Stromal cell of bone marrow (primary cell): Measurements from ENCODE around the gene DIAPH1.

Source experiments
- DNase-seq: peaks from one replicate; pipeline ENCODE4 v3.0.0-alpha.2; 2012; ENCODE audit warnings: low read depth

Gene DIAPH1

DNA sequence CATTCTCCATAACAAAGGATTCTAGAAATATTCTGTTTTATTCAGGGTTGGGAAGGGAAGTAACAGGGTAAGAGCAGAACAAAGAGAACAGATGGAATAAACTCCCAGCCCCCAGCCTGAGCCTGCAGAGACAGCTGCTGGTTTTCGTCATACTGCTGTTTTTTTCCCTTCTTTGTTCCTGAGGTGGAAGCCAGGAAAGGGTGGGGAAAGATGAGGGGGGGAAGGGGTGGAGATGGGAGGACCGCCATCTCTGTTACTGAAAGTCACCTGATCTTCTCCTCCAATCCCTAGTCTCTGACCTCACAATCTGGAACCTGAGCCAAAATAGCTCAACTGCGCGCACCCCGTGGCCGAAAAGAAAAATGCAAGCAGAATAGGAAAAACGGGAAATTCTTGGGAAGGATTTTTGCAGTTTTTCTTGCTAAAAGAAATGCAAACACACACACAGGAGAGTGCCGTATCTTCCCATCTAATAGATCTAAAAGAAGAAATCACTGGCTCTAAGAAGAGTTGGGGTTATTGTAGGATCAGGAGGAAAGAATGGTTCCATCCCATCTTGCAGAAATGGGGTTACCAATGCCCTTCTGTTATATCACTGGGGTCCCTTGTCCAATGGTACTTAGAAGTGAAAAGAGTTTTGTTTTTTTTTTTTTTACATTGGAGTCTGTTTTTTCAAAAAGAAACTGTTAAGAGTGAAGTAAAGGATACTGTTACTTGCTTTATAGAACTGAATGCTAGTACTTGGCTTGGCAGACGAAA lies 57.9 kb downstream of the DIAPH1 start:
- DNase-seq = peak; percentile 95

DNA sequence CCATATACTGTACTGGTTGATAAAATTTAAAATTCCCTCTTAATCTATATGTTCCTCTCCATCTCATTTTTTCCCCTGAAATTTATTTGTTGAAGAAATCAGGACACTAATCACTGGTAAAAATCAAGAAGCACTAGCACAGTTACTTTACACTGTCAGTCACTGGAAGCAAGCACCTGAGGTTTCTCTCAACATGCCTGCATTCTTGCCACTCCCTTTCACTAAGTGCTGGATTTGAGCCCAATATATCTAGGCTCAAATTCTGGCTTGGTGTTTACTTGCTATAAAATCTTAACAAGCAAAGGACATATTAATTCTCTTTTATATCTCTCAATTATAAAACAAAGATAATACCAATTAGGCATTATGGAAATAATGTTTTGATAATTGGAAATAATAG lies 58.6 kb downstream of the DIAPH1 start:
- no peak for DNase-seq

DNA sequence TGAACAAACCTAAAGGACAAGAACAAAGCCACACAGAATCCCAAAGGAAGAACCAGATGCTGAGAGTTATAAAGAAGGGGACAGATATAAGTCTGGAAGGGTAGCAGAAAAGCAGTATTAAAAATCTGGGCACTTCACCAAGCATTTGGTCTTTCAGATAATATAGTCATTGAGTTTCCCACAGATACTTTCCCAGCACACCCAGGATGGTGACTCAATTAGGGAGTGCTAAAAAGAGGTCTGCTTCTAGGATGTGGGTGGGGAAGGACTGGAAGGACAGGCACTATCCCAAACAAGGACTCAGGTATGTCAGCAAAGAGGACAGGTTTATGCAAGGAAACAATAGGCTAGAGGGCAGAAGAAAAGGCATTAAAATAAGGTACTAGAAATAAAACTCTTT lies 59.3 kb downstream of the DIAPH1 start:
- DNase-seq = peak; percentile 65

DNA sequence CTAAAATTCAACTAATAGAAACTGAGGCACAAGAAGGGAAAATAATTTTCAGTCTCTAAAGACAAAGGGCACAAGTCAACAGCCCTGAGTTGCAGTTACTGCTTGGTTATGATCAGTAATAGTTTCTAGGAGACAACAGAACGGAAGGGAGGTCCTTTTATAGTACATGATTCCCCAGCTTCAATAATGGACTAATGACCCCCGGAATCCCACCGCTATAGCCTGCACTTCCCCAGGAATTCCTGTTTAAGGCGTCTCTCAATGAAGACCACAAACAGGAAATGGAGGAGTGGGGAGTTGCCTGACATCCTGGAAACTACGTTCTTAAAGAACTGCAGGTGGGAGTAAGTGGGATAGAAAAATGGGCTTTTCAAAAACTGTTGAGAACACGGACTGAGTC lies 60.6 kb downstream of the DIAPH1 start:
- DNase-seq = no peak

DNA sequence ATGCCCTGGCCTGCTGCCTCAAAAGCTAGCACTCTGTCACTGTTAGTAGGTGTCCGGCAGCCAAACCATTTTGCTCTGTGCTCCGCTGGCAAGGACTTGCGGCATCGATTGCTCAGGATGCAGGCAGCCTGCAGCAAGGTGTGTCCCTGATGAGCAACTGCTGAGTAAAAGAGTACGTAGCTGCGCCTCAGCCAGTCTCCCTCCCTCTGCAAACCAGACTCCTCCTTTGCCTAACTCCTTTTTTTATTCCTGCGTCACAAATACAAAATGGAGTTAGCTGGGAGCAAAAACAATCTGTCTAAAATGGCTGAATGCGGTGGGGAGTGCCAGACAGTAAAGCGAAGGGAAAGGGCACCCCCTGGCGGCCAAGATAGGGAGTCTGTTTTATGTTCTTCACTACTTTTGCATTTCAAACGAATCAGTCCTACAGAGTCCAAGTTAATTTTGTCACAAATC lies 61.1 kb downstream of the DIAPH1 start:
- DNase-seq = peak; percentile 98

DNA sequence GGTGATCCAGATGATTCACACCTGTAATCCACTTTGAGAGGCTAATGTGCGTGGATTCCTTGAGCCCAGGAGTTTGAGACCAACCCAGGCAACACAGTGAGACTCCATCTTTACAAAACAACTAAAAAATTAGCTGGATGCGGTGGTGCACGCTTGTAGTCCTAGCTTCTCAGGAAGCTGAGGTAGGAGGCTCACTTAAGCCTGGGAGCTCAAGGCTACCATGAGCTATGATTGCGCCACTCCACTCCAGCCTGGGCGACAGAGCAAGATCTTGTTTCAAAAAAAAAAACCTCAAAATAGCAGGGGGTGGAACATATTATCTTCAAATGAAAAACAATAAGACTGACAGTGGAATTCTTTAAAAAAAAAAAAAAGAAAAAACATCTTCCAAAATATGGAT lies 70.9 kb downstream of the DIAPH1 start:
- DNase-seq = no peak

DNA sequence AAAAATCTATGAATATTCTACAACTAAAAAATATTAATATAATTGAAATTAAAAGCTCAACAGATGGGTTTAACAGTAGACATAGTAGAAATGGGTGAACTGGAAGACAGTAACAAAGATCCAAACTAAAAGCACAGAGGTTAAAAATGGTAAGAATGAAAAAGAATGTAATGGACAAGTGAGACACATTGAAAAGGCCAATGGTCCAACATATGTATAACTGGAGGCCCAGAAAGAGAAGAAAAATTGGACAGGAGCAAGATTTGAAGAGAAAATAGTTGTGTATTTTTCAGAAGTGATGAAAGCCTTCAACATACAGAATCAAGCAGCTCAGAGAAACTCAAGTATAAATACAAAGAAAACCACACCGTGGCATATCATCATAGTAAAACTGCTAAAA lies 71.3 kb downstream of the DIAPH1 start:
- DNase-seq = no peak

DNA sequence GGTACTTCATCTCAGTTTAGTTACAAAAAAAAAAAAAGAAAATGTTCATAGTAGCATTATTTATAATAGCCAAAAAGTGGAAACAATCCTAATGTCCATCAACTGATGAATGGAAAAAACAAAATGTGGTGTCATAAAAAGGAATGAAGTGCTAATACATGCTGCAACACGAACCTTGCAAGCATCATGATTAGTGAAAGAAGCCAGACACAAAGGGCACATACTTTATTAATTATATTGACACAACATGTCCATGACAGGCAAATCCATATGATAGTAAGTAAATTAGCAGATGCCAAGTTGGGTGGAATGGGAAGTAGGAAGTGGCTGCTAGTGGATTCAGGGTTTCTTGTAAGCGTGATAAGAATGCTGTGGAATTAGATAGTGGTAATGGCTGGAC lies 75.7 kb downstream of the DIAPH1 start:
- no peak for DNase-seq

DNA sequence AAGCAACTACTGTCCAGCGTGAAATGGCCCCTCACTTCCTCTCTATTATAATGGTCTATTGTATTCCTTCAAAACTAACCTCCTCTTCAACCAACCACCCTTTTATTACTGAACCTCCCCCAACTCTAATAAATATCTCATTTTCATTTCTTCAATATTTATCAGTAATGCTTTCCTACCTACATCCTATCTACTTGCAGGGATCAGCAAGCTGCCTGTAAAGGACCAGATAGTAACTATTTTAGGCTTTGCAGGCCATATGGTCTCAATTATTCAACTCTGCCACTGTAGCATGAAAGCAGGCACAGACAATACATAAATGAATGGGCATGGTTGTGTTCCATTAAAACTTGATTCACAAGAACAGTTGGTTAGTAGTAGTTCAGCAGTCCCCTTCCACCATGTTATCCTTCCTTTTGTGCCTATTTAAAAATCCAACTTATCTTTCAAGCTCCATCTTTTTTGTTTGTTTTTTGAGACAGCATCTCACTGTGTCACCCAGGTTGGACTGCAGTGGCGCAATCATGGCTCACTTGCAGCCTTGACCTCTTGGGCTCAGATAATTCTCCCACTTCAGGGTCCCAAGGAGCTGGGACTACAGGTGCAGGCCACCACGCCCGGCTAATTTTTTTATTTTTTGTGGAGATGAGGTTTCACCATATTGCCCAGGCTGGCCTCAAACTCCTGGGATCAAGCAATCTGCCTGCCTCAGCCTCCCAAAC lies 84.1 kb downstream of the DIAPH1 start:
- DNase-seq = no peak

DNA sequence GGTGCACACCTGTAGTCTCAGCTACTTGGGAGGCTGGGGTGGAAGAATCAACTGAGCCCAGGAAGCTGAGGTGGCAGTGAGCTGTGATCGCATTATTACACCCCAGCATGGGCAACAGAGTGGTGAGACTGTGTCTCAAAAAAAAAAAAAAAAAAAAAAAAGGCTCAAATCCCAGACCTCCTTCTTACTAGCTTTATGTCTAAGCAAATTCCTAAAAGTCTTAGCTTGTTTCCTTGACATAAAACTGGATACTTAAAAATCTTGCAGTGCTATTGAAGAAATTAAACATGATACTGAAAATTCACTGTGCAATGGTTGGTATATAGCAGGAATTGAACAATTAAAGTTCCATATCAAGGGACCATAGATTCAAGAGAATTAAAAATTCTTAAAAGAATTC lies 84.9 kb downstream of the DIAPH1 start:
- no peak for DNase-seq

DNA sequence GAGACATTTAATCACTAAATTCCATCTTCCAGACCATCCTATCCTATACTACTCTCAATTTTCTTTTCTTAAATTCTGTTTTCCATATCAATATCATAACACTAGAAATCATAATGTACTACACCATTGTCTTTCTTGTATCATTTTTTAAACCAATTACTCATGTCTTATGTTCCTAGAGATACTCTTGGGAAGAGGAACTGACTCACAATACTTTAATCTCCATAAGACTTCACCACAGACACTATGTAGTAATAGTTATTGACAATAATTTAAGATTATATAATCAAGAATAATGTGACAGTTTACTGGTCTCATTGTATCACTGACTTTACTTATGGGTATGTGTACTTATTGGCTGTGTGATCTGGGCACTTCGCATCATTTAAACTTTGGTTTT lies 86.1 kb downstream of the DIAPH1 start:
- DNase-seq = no peak

DNA sequence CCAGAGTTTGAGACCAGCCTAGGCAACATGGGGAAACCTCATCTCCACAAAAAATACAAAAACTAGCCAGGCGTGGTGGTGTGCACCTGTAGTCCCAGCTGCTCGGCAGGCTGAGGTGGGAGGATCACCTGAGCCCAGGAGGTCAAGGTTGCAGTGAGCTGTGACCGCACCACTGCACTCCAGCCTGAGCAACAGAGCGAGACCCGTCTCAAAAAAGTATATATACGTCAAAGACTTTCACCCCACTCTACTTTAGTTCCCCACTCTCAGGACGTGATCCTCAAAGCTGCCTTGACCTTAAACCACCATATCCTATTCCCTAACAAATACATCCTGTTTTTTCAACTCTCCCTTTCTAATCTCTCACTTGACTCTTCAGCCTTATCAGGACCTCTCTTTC lies 88.9 kb downstream of the DIAPH1 start:
- DNase-seq = no peak

DNA sequence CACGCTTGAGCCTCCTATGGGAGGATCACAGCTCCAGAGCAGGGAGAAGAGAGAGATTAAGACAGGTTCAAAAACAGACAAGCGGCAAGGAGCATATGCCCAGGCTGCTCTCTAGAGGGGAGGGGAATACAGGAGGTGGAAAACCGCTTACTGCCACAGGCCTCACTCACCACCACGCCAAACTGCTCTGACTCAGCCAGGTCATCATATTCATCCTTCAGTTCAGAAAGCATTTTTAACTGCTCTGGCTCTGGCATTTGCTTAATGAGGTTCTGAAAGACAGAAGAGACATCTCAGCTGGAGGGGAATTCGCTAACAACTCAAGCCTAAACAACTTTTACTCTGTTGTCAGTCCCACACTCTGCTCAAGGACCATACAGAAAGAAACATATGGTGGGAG lies 89.8 kb downstream of the DIAPH1 start:
- peak; percentile 67 for DNase-seq

DNA sequence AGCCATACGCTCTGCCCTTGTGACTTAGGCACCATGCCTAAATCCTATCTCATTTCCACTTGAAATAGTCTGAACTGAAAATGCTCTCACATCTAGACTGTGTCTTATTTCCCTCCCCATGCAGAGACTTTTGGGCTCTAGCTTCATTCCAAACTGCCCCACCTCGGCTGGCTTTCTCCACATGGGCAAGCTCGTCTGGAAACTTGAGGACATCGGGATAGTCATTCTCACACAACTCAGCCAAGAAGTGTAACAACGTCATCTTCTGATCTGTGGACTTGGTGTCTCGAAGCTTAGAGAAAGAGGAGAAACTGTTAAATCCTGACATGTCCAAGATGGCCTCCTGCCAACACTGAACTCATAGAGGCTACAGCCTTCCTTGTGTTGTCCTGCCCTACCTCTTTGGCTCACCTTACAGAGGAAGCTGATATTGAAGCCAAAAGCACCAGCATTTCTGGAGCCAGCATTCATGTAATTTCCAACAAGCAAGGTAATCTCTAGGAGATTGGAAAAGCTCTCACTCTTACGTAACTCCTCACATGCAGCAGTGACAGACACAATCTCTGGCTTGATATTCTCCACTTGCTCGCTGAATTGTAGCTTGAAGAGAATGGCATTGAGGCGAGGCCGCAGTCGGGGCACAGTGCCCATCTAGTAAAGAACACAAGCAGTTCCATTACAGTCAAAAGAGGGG lies 90.4 kb downstream of the DIAPH1 start:
- peak; percentile 43 for DNase-seq

DNA sequence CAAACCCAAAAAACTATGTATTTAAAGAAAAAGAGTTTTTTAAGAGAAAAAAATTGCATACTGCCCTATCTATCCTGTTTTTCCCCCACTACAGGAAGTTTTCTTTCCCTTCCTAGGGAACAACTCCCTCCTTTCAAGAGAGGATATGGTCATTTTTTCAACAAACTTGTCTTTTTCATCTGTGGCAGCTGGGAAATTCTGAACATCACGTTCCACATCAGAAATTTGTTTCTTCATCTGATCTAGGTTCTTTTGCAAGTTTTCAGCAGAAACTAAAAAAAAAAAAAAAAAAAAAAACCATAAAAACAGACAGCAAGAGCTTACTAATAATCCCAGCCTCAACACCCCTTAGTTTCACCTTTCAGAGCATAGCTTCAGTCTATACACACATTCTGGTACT lies 91.4 kb downstream of the DIAPH1 start:
- DNase-seq = no peak

DNA sequence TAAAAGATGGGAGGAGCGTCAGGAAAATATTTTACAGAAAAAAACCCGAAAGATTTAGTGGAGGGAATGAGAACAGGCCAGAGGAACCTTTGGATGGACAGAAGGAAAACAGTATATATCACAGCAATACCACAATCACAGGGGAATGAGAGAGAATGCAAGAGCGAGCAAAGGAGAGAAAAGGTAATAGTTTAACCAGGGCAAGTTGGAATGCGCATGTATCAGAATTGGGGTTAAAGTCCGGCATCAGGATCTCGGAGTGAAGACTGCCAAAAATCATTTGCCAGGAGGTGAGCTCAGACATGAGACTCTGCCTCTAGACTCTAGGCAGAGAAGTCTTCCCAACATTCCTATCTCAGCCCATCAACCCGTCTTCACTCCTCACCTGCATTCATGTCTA lies 93.1 kb downstream of the DIAPH1 start:
- no peak for DNase-seq

DNA sequence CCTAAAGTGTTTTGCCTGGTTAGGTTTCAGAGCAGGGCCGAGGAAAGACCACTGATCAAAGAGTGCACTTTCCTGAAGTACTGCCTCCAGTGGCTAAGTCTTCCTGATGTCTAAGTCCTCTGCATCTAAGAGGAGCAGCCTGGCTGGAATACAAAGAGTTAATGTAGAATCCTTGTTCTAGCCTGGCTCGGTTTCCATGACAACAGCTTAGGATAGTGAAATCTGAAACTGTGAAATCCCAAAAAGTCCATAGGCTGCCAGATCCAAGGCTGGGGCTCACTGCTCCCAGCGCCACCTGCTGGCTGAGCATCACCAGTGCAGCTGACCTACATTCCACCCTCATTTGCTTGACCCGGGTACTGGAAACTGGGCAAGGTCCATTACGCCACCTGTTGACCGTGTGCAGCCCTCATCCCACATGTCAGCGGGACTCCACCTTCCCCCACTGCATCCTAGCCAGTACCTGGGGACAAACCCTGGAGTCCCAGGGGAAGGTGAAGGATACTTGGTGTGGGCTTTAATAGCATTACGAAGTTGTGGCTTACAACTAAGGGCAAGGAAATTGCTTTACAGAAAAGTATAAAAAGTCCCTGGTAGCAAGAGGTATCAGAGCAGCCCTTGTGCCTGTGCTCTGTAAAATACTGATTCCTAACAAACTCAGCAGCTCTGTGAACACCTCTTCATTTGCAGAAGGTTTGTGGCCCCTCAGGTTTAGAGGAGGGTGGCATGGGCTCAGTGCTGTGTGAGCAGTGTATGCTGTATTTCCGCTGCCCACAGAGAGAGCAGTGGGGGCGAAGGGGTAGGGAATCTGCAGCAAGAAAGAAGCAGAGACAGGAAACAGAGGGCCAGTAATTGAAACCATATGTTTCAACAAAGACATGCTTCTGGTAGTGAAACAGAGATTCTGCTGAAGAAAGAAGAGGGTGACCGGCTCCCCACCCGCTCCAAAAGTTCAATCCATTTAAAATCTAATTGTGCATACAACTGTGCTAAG lies 93.9 kb downstream of the DIAPH1 start:
- peak; percentile 96 for DNase-seq

DNA sequence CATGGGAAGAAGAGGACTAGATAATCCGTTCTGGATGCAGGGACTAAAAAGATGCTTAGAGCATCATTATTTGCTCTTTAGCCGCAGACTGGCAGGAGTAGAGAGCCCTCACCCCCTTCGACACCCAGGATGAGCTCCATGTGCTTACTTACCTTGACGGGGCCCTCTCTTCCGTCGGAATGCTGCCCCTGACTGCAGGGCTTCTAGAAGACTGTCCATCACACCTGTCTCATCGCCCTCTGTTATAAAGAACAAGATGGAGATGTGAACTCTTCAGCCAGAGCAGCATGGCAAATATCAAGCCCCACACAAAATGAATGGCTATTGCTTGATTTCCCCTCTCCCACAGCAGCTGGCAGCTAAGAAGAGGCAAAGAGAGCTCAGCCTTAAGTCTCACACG lies 94.8 kb downstream of the DIAPH1 start:
- DNase-seq = no peak

DNA sequence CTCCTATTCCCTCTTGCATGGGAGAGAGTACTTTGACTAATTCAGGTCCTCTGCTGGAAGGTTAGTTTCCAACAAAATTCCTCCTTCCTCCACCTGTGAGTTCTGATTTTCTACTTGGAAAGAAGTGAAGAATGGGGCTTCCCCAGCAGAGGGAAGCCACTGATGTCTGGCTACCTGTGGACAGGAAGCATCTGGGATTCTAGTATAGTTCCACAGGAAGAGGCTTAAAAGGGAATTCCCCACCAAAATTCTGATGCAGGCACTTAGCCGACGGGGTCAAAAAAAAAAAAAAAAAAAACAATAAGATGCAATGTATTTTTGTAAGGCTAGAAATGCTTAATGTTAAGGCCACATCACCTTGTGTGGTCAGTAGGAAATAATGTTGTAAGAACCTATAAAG lies 96.5 kb downstream of the DIAPH1 start:
- DNase-seq = no peak

DNA sequence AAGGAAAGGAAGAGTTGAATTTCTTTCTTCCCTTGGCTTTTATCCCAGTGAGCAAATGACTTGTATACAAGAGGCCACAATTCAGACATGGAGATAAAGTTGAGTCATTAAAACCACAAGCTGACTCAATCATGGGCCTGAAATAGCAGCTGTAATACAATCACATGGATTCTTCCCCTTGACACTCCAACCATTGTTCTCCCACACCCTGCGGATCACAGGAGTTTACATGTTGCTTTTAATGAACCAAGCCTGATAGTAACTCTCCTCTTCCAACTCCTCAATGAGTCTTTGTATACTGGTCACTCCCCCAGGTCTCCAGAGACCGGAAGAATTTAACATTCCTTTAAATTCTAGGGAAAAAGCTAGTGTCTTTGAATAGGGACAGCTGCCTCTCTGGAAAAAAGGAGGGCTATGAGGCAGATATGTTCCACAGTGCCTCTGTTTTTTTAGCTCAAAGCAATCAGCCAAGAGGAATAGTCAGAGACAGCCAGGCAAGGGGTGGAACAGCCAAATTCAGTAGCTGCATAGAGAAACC lies 97.5 kb downstream of the DIAPH1 start:
- DNase-seq = peak; percentile 99
